ENCODE data around the gene POSTN.

Gene POSTN

DNA sequence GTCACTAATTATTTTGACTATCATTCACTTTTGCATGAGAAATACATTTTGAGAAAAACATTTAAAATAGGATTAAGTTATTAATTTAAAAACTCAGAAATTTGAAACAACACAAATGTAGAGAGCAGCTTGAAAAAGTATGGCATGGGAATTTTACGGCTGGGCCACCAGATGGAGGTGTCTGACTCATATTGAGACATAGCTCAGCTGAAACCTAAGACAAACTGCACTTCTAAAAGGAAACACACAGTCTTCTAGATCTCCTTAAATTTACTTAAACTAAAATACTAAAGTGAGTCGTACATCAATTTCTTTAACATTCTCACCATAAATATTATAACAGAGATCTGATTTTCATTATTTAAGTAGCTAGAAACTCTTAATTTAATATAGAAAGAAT lies 41.9 kb upstream of the POSTN start:
- H3K27ac ChIP-seq, result no peak overlapping the region
- TF ChIP-seq, protein P1, sequence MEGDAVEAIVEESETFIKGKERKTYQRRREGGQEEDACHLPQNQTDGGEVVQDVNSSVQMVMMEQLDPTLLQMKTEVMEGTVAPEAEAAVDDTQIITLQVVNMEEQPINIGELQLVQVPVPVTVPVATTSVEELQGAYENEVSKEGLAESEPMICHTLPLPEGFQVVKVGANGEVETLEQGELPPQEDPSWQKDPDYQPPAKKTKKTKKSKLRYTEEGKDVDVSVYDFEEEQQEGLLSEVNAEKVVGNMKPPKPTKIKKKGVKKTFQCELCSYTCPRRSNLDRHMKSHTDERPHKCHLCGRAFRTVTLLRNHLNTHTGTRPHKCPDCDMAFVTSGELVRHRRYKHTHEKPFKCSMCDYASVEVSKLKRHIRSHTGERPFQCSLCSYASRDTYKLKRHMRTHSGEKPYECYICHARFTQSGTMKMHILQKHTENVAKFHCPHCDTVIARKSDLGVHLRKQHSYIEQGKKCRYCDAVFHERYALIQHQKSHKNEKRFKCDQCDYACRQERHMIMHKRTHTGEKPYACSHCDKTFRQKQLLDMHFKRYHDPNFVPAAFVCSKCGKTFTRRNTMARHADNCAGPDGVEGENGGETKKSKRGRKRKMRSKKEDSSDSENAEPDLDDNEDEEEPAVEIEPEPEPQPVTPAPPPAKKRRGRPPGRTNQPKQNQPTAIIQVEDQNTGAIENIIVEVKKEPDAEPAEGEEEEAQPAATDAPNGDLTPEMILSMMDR (IDR thresholded peaks at IDR 0.05), result no peak
- no peaks in the 10 kb centered on the region for H3K9me3 ChIP-seq
- no peaks in the 10 kb centered on the region for H3K27me3 ChIP-seq
- no peaks in the 10 kb centered on the region for H3K36me3 ChIP-seq
- no peaks in the 10 kb centered on the region for H3K4me1 ChIP-seq (ENCODE audit: control insufficient read depth in 1 of 2, insufficient read depth in 1 of 2, low read depth in 1 of 2, low read length in 1 of 2)
- H3K4me3 ChIP-seq (ENCODE audit: low read depth in 1 of 2, low read length in 1 of 2), result no peak overlapping the region

DNA sequence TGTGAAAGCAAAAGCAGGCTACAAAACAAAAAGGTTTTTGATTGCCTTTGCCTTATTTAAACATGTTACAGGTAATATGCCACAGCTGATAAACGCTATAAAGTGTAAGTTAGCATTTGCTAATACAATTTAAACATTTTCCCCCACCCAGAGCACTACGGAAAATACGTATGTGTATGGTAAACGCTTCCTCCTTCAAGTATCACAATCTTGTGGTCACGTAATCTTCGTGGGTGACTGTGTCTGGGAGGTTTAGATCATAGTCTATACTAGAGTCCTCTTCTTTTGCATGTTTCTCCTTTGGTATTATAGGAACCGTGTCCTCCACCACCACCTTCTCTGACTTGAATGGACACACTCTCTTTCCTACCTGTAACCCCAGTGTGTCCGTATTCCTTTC lies 38.1 kb upstream of the POSTN start:
- H3K27ac ChIP-seq, result no peak overlapping the region
- H3K36me3 ChIP-seq, result no peaks in the 10 kb centered on the region
- H3K4me3 ChIP-seq (ENCODE audit: low read depth in 1 of 2, low read length in 1 of 2), result no peak overlapping the region
- H3K27me3 ChIP-seq, result no peaks in the 10 kb centered on the region
- no peaks in the 10 kb centered on the region for H3K9me3 ChIP-seq
- no peaks in the 10 kb centered on the region for H3K4me1 ChIP-seq (ENCODE audit: control insufficient read depth in 1 of 2, insufficient read depth in 1 of 2, low read depth in 1 of 2, low read length in 1 of 2)
- TF ChIP-seq, protein P1 (IDR thresholded peaks at IDR 0.05), result no peak

DNA sequence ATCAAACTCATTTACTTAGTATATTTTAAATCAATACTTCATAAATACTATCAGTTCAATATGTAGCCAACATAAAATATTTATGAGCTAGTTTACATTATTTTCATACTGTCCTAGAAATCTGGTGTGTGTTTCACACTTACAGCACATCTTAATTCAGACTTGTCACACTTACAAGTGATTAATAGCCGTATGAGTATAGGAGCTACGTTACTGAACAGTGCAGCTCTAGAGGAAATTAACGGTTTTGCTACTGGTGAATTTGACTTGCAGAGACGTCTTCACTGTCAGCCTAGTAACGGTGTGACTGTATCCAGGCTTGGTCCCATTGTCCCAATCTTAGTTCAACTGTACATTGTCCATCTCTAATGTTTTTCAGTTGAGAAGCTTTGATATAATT lies 33.7 kb upstream of the POSTN start:
- no peaks in the 10 kb centered on the region for H3K4me1 ChIP-seq (ENCODE audit: control insufficient read depth in 1 of 2, insufficient read depth in 1 of 2, low read depth in 1 of 2, low read length in 1 of 2)
- no peak overlapping the region for H3K4me3 ChIP-seq (ENCODE audit: low read depth in 1 of 2, low read length in 1 of 2)
- no peaks in the 10 kb centered on the region for H3K36me3 ChIP-seq
- no peak overlapping the region for H3K27ac ChIP-seq
- no peaks in the 10 kb centered on the region for H3K27me3 ChIP-seq
- TF ChIP-seq, protein P1 (IDR thresholded peaks at IDR 0.05), result no peak
- H3K9me3 ChIP-seq, result no peaks in the 10 kb centered on the region

DNA sequence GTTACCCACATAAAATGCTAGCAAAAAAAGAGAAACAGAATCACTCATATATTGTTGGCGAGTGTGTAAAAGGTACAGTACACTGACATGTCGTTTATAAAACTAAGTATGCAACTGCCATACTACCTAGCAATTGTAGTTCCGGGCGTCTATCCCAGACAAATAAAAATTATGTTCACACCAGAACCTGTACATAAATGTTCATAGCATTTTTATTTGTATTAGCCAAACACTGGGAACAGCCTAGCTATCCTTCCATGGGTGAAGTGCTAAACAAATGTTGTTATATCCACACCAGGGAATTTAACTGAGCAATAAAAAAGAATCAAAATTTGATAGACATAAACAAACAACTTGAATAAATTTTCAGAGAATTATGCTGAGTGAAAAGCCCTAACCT lies 28.9 kb upstream of the POSTN start:
- Histone ChIP-seq H3K27me3 (no peaks in the 10 kb centered on the region), H3K4me1 (ENCODE audit: control insufficient read depth in 1 of 2, insufficient read depth in 1 of 2, low read depth in 1 of 2, low read length in 1 of 2) (no peaks in the 10 kb centered on the region), H3K9me3 (no peaks in the 10 kb centered on the region), H3K4me3 (ENCODE audit: low read depth in 1 of 2, low read length in 1 of 2) (no peak overlapping the region), H3K36me3 (no peaks in the 10 kb centered on the region), H3K27ac (no peak overlapping the region)
- TF ChIP-seq, protein P1 (IDR thresholded peaks at IDR 0.05), result no peak

DNA sequence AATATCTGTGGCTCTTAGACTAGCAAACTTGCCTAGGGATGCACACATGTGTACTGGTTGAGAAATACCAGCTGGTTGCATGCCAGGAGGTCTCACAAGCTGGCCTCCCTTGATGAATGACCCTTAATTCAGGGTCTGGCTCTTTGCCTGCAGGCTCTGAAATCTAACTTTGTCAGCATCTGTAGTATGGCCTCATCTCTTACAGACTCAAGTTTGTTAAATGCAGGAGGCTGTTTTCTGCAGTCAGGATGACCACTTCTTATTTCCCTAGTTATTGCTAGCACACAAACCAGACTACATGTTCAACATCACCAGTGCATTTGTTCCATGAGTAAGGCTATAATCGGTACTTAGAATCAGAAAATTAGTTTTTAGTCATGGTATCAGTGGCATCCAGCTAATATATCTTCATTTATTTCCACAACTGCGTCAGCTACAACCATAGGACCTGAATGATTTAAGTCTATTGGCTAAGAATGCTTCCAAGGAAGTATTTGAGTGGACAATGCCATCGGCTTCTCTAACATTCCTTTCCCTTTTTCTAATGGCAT lies 23.3 kb upstream of the POSTN start:
- H3K4me3 ChIP-seq (ENCODE audit: low read depth in 1 of 2, low read length in 1 of 2), result no peak overlapping the region
- H3K27me3 ChIP-seq, result no peaks in the 10 kb centered on the region
- H3K9me3 ChIP-seq, result no peaks in the 10 kb centered on the region
- TF ChIP-seq, protein P1 (IDR thresholded peaks at IDR 0.05), result no peak
- H3K36me3 ChIP-seq, result no peaks in the 10 kb centered on the region
- no peaks in the 10 kb centered on the region for H3K4me1 ChIP-seq (ENCODE audit: control insufficient read depth in 1 of 2, insufficient read depth in 1 of 2, low read depth in 1 of 2, low read length in 1 of 2)
- no peak overlapping the region for H3K27ac ChIP-seq

DNA sequence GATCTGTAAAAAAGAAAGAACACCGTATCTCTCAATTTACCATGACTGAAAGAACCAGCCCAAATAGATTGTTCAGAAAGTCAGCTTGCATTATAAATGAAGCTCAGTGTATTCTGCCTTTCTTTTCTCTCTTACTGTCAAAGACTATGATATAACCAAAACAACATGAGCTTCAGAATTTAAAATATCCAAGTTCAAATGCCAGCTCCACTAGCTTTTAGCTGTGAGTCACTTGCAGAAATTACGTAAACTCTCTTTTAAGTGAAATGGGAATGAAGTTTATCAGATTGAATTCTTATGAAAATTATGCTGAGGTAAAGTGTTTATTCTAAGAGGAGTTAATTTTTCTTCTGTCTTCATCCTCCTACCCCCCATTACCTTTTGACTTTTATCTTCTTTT lies 20.0 kb upstream of the POSTN start:
- Histone ChIP-seq H3K4me3 (ENCODE audit: low read depth in 1 of 2, low read length in 1 of 2) (no peak overlapping the region), H3K36me3 (no peaks in the 10 kb centered on the region), H3K27me3 (no peaks in the 10 kb centered on the region), H3K4me1 (ENCODE audit: control insufficient read depth in 1 of 2, insufficient read depth in 1 of 2, low read depth in 1 of 2, low read length in 1 of 2) (no peaks in the 10 kb centered on the region), H3K9me3 (no peaks in the 10 kb centered on the region), H3K27ac (no peak overlapping the region)
- TF ChIP-seq, protein P1 (IDR thresholded peaks at IDR 0.05), result no peak
